Measurements from ENCODE around the gene MALRD1. TPM values are rescaled to one million over a fixed set of nuclear protein-coding genes. Genes with fewer than 3 reads are reported as not detected.

The MALRD1 gene
- total RNA-seq, 1 experiment from 2014 or later = under 0.01 TPM

DNA sequence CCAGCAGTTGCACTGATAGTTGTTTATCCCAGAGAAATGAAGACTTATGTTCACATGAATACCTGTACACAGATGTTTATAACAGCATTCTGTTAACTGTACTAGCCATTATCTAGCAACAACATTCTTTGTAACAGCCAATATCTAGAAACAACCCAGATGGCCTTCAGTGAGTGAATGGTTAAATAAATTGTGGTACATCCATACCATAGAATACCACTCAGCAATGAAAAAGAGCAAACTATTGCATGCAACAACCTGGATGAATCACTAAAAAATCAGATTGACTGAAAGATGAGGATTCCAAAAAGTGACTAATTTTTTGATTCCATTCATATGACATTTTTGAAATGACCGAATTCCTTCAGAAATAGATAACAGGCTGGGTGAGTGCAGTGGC, 360.3 kb downstream of the MALRD1 start:
- no peak for DNase-seq (ENCODE audit: low read depth in 1 of 2, low spot score in 2 of 2)
- Histone ChIP-seq H3K9me3 (replicated peaks) (no peaks in the 10 kb centered on the region), H3K27me3 (replicated peaks) (no peaks in the 10 kb centered on the region), H3K4me1 (replicated peaks) (no peaks in the 10 kb centered on the region), H3K27ac (no peak overlapping the region), H3K36me3 (no peaks in the 10 kb centered on the region), H3K4me3 (no peak overlapping the region)

DNA sequence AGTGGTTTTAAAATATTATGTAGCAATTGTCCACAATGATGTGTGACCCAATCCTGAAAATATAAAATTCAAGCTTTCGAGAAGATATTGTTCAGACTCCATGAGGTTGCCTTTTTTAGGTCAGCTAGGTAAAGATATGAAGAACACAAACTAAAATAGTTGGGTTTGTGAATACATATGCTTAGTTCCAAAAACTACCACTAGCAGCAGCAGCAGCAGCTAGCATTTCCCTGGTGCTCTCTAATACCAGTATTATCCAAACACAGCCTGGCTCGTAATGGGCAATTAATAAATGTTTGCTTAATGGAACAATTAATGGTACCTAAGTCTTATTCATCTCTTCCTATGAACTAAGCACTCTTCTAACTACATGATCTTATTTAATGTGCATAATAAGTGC, 362.5 kb downstream of the MALRD1 start:
- Histone ChIP-seq H3K9me3 (replicated peaks) (no peaks in the 10 kb centered on the region), H3K36me3 (no peaks in the 10 kb centered on the region), H3K27me3 (replicated peaks) (no peaks in the 10 kb centered on the region), H3K4me1 (replicated peaks) (no peaks in the 10 kb centered on the region), H3K4me3 (no peak overlapping the region), H3K27ac (no peak overlapping the region)
- no peak for DNase-seq (ENCODE audit: low read depth in 1 of 2, low spot score in 2 of 2)

DNA sequence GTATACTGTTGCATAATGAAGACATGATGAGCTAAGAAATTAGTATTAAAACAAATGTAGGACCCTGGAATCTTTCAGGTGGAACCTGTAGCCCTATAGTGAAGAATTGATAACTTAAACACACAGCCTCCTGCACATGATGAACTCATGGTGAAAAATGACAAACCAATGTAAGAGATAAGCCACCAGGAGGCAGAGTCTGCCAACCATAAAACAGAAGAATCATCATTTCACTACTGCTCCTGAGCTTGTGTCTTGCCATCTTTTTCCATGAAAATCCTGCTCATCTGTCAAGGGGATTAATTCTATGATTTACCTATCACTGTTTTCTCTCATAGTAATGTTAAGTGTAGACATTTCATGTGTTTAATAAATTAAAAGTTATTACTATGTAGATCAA, 363.9 kb downstream of the MALRD1 start:
- H3K36me3 ChIP-seq = no peaks in the 10 kb centered on the region
- H3K27me3 ChIP-seq (replicated peaks) = no peaks in the 10 kb centered on the region
- no peaks in the 10 kb centered on the region for H3K9me3 ChIP-seq (replicated peaks)
- no peak overlapping the region for H3K27ac ChIP-seq
- no peak for DNase-seq (ENCODE audit: low read depth in 1 of 2, low spot score in 2 of 2)
- H3K4me1 ChIP-seq (replicated peaks) = no peaks in the 10 kb centered on the region
- no peak overlapping the region for H3K4me3 ChIP-seq

DNA sequence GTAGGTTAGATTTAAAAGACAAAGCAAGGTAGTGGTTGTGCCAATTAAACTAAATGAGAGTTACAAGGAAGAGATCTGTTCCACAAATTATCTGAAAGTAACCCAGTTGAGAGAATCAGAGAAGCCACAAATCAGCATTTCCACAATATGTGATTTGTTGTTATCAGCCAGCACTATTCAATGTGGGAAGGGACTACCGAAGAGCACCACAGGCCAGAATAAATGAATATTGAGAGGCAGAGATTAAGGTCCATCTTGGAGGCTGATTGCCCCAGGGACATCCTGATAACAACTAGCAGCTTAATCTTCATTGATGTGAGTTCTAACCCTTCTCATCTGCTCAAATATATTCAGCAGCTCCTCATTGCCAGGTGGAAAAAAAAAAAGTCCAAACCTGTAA, 367.6 kb downstream of the MALRD1 start:
- no peak overlapping the region for H3K4me3 ChIP-seq
- no peak overlapping the region for H3K27ac ChIP-seq
- DNase-seq (ENCODE audit: low read depth in 1 of 2, low spot score in 2 of 2) = no peak
- no peaks in the 10 kb centered on the region for H3K27me3 ChIP-seq (replicated peaks)
- no peaks in the 10 kb centered on the region for H3K4me1 ChIP-seq (replicated peaks)
- no peaks in the 10 kb centered on the region for H3K9me3 ChIP-seq (replicated peaks)
- no peaks in the 10 kb centered on the region for H3K36me3 ChIP-seq

DNA sequence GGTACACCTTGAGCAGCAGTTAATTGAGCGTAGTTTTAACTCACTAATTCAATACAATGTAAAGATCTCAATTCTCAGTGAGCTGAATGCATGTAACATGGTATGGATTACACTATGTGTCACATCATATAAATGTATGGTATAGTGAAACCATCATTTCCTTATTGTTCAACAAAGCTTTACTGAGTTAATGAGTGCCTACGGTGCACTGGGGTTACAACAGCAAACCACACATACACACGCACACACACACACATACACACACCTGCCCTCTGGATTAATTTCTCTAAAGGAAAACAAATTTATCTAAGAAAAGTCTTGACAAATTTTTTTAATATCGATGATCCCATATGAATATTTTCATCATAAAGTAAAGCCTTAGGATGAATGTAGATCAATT, 369.1 kb downstream of the MALRD1 start:
- Histone ChIP-seq H3K27me3 (replicated peaks) (no peaks in the 10 kb centered on the region), H3K9me3 (replicated peaks) (no peaks in the 10 kb centered on the region), H3K4me1 (replicated peaks) (no peaks in the 10 kb centered on the region), H3K36me3 (no peaks in the 10 kb centered on the region), H3K4me3 (no peak overlapping the region), H3K27ac (no peak overlapping the region)
- no peak for DNase-seq (ENCODE audit: low read depth in 1 of 2, low spot score in 2 of 2)

DNA sequence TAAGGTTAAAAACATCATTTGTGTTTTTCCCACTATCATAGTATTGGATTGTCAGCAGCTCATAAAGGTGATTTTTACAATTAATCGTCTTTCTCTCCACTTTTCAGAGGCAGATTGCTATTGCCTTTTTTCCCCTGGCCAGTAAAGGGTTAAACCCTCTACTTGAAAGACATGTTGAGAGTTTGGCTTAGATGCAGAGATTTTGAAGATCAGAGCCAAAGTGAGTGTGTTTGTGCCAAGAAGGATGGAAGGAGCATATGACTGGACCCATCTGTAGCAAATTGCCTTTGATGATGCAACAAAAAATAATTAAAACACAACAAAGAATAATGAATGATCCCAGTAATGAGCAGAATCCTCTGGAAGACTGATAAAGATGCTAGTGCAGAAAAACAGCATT, 373.1 kb downstream of the MALRD1 start:
- DNase-seq (ENCODE audit: low read depth in 1 of 2, low spot score in 2 of 2) = no peak
- no peaks in the 10 kb centered on the region for H3K9me3 ChIP-seq (replicated peaks)
- no peaks in the 10 kb centered on the region for H3K4me1 ChIP-seq (replicated peaks)
- no peak overlapping the region for H3K27ac ChIP-seq
- H3K4me3 ChIP-seq = no peak overlapping the region
- no peaks in the 10 kb centered on the region for H3K27me3 ChIP-seq (replicated peaks)
- H3K36me3 ChIP-seq = no peaks in the 10 kb centered on the region

DNA sequence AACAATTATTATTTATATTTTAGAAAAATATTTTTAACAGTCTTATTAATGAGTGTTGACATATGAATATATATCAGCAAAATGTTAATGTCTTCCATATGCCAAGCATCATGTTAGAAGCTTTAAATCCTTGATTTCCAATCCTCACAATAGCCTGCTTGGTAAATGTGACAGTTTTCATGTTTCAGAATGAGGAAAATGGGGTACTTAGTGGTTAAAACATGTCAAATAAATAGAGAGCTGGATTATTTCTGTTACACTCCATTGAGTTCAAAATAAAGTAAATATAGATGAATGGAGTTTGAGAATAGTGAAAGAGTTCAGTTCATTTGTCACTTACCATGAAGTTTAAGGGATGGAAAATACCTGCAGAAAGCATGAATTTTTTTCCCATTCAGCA, 377.4 kb downstream of the MALRD1 start:
- Histone ChIP-seq H3K9me3 (replicated peaks) (no peaks in the 10 kb centered on the region), H3K4me3 (no peak overlapping the region), H3K4me1 (replicated peaks) (no peaks in the 10 kb centered on the region), H3K36me3 (no peaks in the 10 kb centered on the region), H3K27me3 (replicated peaks) (no peaks in the 10 kb centered on the region), H3K27ac (no peak overlapping the region)
- DNase-seq (ENCODE audit: low read depth in 1 of 2, low spot score in 2 of 2) = no peak

DNA sequence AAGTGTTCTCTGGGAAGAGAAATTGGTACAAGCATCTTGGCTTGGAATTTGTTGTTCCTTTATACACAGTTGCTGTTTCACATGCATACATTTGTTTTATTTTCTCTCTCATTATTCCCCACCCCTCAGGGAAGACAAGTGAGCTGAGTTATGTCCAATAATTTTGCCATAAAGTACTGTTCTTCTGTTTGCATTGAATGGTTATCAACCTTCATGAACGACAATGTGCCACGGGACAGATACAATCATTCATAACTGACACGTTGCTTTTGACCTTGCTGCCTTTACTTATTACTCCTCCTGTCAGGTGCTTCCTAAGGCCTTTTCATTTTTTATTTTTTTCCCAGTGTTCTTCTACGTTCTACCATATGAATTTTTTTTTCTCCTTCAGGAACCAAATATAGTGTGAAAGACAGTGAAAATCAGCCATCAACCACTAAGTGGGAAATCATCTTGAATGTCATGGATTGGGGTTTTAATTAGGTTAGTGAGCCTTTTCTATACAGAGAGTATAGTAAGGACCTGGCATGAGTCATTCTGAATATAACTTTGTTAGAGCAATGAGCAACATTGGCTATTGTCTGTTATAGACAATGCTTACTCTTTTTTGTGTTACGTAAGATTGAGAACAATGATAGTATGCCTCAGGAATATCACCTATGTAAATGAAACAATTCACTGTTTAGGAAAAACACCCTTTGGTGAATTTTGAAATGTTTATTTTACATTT, 383.2 kb downstream of the MALRD1 start:
- H3K36me3 ChIP-seq = no peaks in the 10 kb centered on the region

GRCh38 chr10:19449860-19450259, 401.3 kb downstream of the MALRD1 start:
- Histone ChIP-seq H3K27ac (no peak overlapping the region), H3K36me3 (no peaks in the 10 kb centered on the region), H3K4me3 (no peak overlapping the region), H3K9me3 (replicated peaks) (no peaks in the 10 kb centered on the region), H3K27me3 (replicated peaks) (no peaks in the 10 kb centered on the region), H3K4me1 (replicated peaks) (no peaks in the 10 kb centered on the region)
- DNase-seq (ENCODE audit: low read depth in 1 of 2, low spot score in 2 of 2) = no peak

More for the DNA sequence above, 383.2 kb downstream of the MALRD1 start:
- Histone ChIP-seq H3K9me3 (replicated peaks) (no peaks in the 10 kb centered on the region), H3K27ac (no peak overlapping the region), H3K4me3 (no peak overlapping the region), H3K4me1 (replicated peaks) (no peaks in the 10 kb centered on the region), H3K27me3 (replicated peaks) (no peaks in the 10 kb centered on the region)
- no peak for DNase-seq (ENCODE audit: low read depth in 1 of 2, low spot score in 2 of 2)

DNA sequence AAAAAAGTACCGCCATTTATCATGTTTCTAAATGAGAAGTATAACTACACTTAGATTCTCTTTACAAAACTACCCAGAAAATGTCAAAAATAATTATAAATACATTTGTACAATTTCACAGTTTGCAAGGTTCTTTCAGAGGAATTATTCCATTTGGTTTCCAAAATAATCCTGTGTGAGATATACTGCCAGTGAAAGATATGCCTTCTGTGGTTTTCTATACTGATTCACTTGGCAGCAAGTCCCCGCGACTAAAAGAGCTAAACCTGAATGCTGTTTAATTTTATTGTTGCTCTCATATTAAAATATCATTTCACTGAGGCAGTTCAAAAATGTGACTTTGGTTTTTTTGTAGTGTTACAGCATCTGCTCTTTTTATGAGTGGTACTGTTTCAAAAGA, 402.8 kb downstream of the MALRD1 start:
- Histone ChIP-seq H3K4me1 (replicated peaks) (no peaks in the 10 kb centered on the region), H3K27me3 (replicated peaks) (no peaks in the 10 kb centered on the region), H3K36me3 (no peaks in the 10 kb centered on the region), H3K9me3 (replicated peaks) (no peaks in the 10 kb centered on the region), H3K4me3 (no peak overlapping the region), H3K27ac (no peak overlapping the region)
- DNase-seq (ENCODE audit: low read depth in 1 of 2, low spot score in 2 of 2) = no peak

DNA sequence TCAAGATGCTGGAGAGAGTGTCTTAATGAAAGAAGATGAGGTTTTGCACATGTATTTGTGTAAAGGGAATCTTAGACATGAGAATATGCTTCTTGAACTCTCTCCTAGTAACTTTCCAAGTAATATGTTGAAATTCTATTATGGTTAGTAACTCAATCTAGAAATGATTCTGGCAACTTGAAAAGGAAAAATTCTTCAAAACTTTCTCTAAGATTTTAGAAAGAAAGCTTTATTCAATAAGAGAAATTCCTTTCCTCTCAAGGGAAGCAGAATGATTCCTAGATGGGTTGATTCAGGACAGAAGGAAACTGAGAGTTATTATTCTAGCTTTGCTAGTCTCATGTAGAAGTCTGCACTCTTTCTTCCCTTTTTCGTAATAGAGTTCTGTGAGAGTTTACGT, 403.3 kb downstream of the MALRD1 start:
- DNase-seq (ENCODE audit: low read depth in 1 of 2, low spot score in 2 of 2) = no peak
- Histone ChIP-seq H3K36me3 (no peaks in the 10 kb centered on the region), H3K4me3 (no peak overlapping the region), H3K27ac (no peak overlapping the region), H3K27me3 (replicated peaks) (no peaks in the 10 kb centered on the region), H3K4me1 (replicated peaks) (no peaks in the 10 kb centered on the region), H3K9me3 (replicated peaks) (no peaks in the 10 kb centered on the region)

- Histone ChIP-seq H3K36me3 (no peaks in the 10 kb centered on the region), H3K4me3 (no peak overlapping the region), H3K4me1 (replicated peaks) (no peaks in the 10 kb centered on the region), H3K27me3 (replicated peaks) (no peaks in the 10 kb centered on the region), H3K27ac (no peak overlapping the region), H3K9me3 (replicated peaks) (no peaks in the 10 kb centered on the region)
- no peak for DNase-seq (ENCODE audit: low read depth in 1 of 2, low spot score in 2 of 2)
These were observed 405.4 kb downstream of the MALRD1 start for GRCh38 chr10:19453967-19454366.

- Histone ChIP-seq H3K36me3 (no peaks in the 10 kb centered on the region), H3K27ac (no peak overlapping the region), H3K4me1 (replicated peaks) (no peaks in the 10 kb centered on the region), H3K4me3 (no peak overlapping the region), H3K9me3 (replicated peaks) (no peaks in the 10 kb centered on the region), H3K27me3 (replicated peaks) (no peaks in the 10 kb centered on the region)
- no peak for DNase-seq (ENCODE audit: low read depth in 1 of 2, low spot score in 2 of 2)
These were observed 413.0 kb downstream of the MALRD1 start for GRCh38 chr10:19461588-19461987.

DNA sequence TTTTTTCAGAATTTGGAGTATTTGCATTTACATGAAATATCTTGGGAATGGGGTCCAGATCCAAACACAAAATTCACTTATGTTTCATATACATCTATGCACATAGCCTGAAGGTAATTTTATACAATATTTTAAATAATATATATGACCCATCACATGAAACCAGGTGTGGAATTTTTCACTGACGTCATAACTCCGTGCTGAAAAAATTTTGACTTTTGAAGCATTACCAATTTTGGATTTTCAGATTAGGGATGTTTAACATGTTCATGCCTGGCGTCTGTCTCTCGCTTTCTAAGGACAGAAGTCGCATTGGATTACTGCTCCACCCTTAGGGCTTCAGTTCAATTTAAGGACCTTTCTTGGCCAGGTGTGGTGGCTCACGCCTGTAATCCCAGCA, 418.1 kb downstream of the MALRD1 start:
- H3K4me3 ChIP-seq = no peak overlapping the region
- H3K27me3 ChIP-seq (replicated peaks) = no peaks in the 10 kb centered on the region
- no peaks in the 10 kb centered on the region for H3K9me3 ChIP-seq (replicated peaks)
- DNase-seq (ENCODE audit: low read depth in 1 of 2, low spot score in 2 of 2) = no peak
- no peak overlapping the region for H3K27ac ChIP-seq
- no peaks in the 10 kb centered on the region for H3K36me3 ChIP-seq
- H3K4me1 ChIP-seq (replicated peaks) = no peaks in the 10 kb centered on the region

GRCh38 chr10:19468413-19468812, 419.8 kb downstream of the MALRD1 start:
- H3K36me3 ChIP-seq = no peaks in the 10 kb centered on the region
- no peak for DNase-seq (ENCODE audit: low read depth in 1 of 2, low spot score in 2 of 2)
- H3K27me3 ChIP-seq (replicated peaks) = no peaks in the 10 kb centered on the region
- no peak overlapping the region for H3K4me3 ChIP-seq
- no peaks in the 10 kb centered on the region for H3K4me1 ChIP-seq (replicated peaks)
- H3K9me3 ChIP-seq (replicated peaks) = no peaks in the 10 kb centered on the region
- H3K27ac ChIP-seq = no peak overlapping the region

Data from SJSA1 (cell line).